Keratinocyte (primary cell): ENCODE data around the gene ARHGAP10. TPM values are rescaled to one million over a fixed set of nuclear protein-coding genes. Genes with fewer than 3 reads are reported as not detected.

Experiments used
- DNase-seq: peaks from one replicate; pipeline ENCODE4 v3.0.0-alpha.2; 2011; ENCODE audit warnings: low read depth, missing footprints, low spot score
- FAIRE-seq: peaks from 2 replicates; lab custom pipeline; 2011; peaks lifted over from hg19 to GRCh38; lab: Jason Lieb, UNC
- H2AFZ ChIP-seq: 2 replicates; pipeline ENCODE4 v1.6.0; 2012; ENCODE audit warnings: low read length, control low read depth, inconsistent platforms; ENCODE audit not compliant: control insufficient read depth
- H3K27ac ChIP-seq: 2 replicates; pipeline ENCODE4 v1.5.1; 2011; ENCODE audit warnings: low read length; ENCODE audit not compliant: control insufficient read depth, insufficient read depth
- H3K27me3 ChIP-seq: 3 replicates; pipeline ENCODE4 v1.6.0; 2011; ENCODE audit warnings: low read length; ENCODE audit not compliant: control insufficient read depth, insufficient read depth; ENCODE audit errors: extremely low read depth
- H3K36me3 ChIP-seq, 2 experiments: 2 replicates in 1 of 2; 3 replicates in 1 of 2; pipeline ENCODE4 v1.5.1; 2011; ENCODE audit warnings: low read length in 2 of 2, mild to moderate bottlenecking in 1 of 2; ENCODE audit not compliant: control insufficient read depth in 2 of 2, insufficient read depth in 2 of 2; ENCODE audit errors: extremely low read depth in 1 of 2
- H3K4me1 ChIP-seq: 3 replicates; pipeline ENCODE4 v1.5.1; 2011; ENCODE audit warnings: low read length; ENCODE audit not compliant: control insufficient read depth, insufficient read depth; ENCODE audit errors: extremely low read depth
- H3K4me2 ChIP-seq: 3 replicates; pipeline ENCODE4 v1.6.0; 2011; ENCODE audit warnings: low read depth, low read length; ENCODE audit not compliant: control insufficient read depth, insufficient read depth; ENCODE audit errors: extremely low read depth
- H3K4me3 ChIP-seq, 3 experiments: fragments of 200-600 bp in 1 of 3; sonication (generic) in 1 of 3; 2 replicates in 2 of 3; 3 replicates in 1 of 3; pipeline ENCODE4 v1.5.1; 2011 to 2016; ENCODE audit warnings: low read length in 3 of 3, mild to moderate bottlenecking in 3 of 3, control low read depth in 2 of 3, inconsistent platforms in 1 of 3, low read depth in 1 of 3, mixed read lengths in 1 of 3, mixed run types in 1 of 3, moderate library complexity in 1 of 3; ENCODE audit not compliant: control insufficient read depth in 2 of 3, insufficient read depth in 2 of 3; ENCODE audit errors: extremely low read depth in 1 of 3
- H3K79me2 ChIP-seq: 2 replicates; pipeline ENCODE4 v1.6.0; 2012; ENCODE audit warnings: low read length; ENCODE audit not compliant: control insufficient read depth, insufficient read depth
- H3K9ac ChIP-seq: 3 replicates; pipeline ENCODE4 v1.6.0; 2011; ENCODE audit warnings: low read length; ENCODE audit not compliant: control insufficient read depth, insufficient read depth; ENCODE audit errors: extremely low read depth
- H3K9me1 ChIP-seq: 3 replicates; pipeline ENCODE4 v1.6.0; 2011; ENCODE audit warnings: low read length; ENCODE audit not compliant: control insufficient read depth, insufficient read depth; ENCODE audit errors: extremely low read depth
- H3K9me3 ChIP-seq: 2 replicates; pipeline ENCODE4 v1.5.1; 2012; ENCODE audit warnings: low read depth, low read length; ENCODE audit not compliant: control insufficient read depth
- H4K20me1 ChIP-seq: 3 replicates; pipeline ENCODE4 v1.6.0; 2011; ENCODE audit warnings: low read length; ENCODE audit not compliant: control insufficient read depth, insufficient read depth; ENCODE audit errors: extremely low read depth
- CTCF ChIP-seq, 3 experiments: IDR thresholded peaks in 1 of 3; conservative IDR thresholded peaks in 1 of 3; optimal IDR thresholded peaks in 1 of 3; 2 replicates in 2 of 3; 3 replicates in 1 of 3; pipeline versions ENCODE3 to v1.5.1; 2011; ENCODE audit warnings: low read length in 3 of 3, mild to moderate bottlenecking in 3 of 3, moderate library complexity in 2 of 3, control low read depth in 1 of 3, inconsistent platforms in 1 of 3; ENCODE audit not compliant: insufficient read depth in 2 of 3; ENCODE audit errors: extremely low read depth in 1 of 3
- EZH2 ChIP-seq: IDR thresholded peaks from one replicate; pipeline ENCODE4 v1.6.1; 2012; ENCODE audit warnings: inconsistent platforms, mild to moderate bottlenecking, low read length, moderate library complexity
- dilution Hi-C: fragments of 300-500 bp; cut with MboI; formaldehyde crosslinking; loops from one replicate; pipeline ENCODE4 v1.7.0; 2020; ENCODE audit warnings: low sequenced_read_pairs; ENCODE audit not compliant: extremely low pct_ligation_motif_present
- polyA plus RNA-seq, 5 experiments: library from polyadenylated mRNA; depleted of rRNA in 3 of 5; stranded (reverse) in 3 of 5; stranded (forward) in 1 of 5; unstranded in 1 of 5; fragments of >200 nt; gene quantifications; 1 replicate in 1 of 5; 2 replicates in 3 of 5; 3 replicates in 1 of 5; pipeline versions ENCODE4 v1.2.1 to v1.2.3, GENCODE V29; 2011 to 2012; ENCODE audit warnings: missing spikeins in 2 of 5, low read depth in 1 of 5, low replicate concordance in 1 of 5

ARHGAP10 gene
- polyA plus RNA-seq, 1 donor (not counting 4 experiments of a cell fraction or from before 2014, with no cell fraction given) = 18.7 TPM

GRCh38 chr4:148069086-148069894 is 337.4 kb downstream of the ARHGAP10 start:
- no peak for FAIRE-seq
- H3K4me2 ChIP-seq = no peak overlapping the region
- no peak overlapping the region for H3K9ac ChIP-seq
- H3K27ac ChIP-seq = no peak overlapping the region
- no peaks in the 10 kb centered on the region for H3K4me1 ChIP-seq
- peaks cover 7 to 24% of the 10 kb centered on the region in 2 experiments for H3K36me3 ChIP-seq
- H3K27me3 ChIP-seq = no peaks in the 10 kb centered on the region
- H2AFZ ChIP-seq = no peak overlapping the region
- no peaks in the 10 kb centered on the region for H3K9me1 ChIP-seq
- peaks cover 3% of the 10 kb centered on the region for H4K20me1 ChIP-seq
- no peaks in the 10 kb centered on the region for H3K79me2 ChIP-seq
- no peaks in the 10 kb centered on the region for H3K9me3 ChIP-seq
- dilution Hi-C loops = no loop called here
- no peak overlapping the region for H3K4me3 ChIP-seq
- TF ChIP-seq EZH2 = no peak
- TF ChIP-seq CTCF (optimal IDR thresholded peaks at IDR 0.05 in 1 of 3, IDR thresholded peaks at IDR 0.05 in 1 of 3, conservative IDR thresholded peaks at IDR 0.05 in 1 of 3; ENCODE audit: extremely low read depth in 1 of 3, insufficient read depth in 2 of 3, low read length in 3 of 3) = no peak
- no peak for DNase-seq

GRCh38 chr4:148069895-148070178 is 337.9 kb downstream of the ARHGAP10 start:
- H3K27ac ChIP-seq = no peak overlapping the region
- DNase-seq = no peak
- no peaks in the 10 kb centered on the region for H3K27me3 ChIP-seq
- H3K4me2 ChIP-seq = no peak overlapping the region
- H3K4me1 ChIP-seq = no peaks in the 10 kb centered on the region
- H3K79me2 ChIP-seq = no peaks in the 10 kb centered on the region
- no peak overlapping the region for H3K4me3 ChIP-seq
- TF ChIP-seq EZH2 = no peak
- no peak for TF ChIP-seq CTCF (optimal IDR thresholded peaks at IDR 0.05 in 1 of 3, IDR thresholded peaks at IDR 0.05 in 1 of 3, conservative IDR thresholded peaks at IDR 0.05 in 1 of 3; ENCODE audit: extremely low read depth in 1 of 3, insufficient read depth in 2 of 3, low read length in 3 of 3)
- H4K20me1 ChIP-seq = peaks cover 3% of the 10 kb centered on the region
- FAIRE-seq = no peak
- H3K9me3 ChIP-seq = no peaks in the 10 kb centered on the region
- no peak overlapping the region for H2AFZ ChIP-seq
- dilution Hi-C loops = no loop called here
- H3K36me3 ChIP-seq = peaks cover 7 to 24% of the 10 kb centered on the region in 2 experiments
- no peaks in the 10 kb centered on the region for H3K9me1 ChIP-seq
- no peak overlapping the region for H3K9ac ChIP-seq
